Prostate gland (tissue), 2 donors: ENCODE measurements around the gene BRCA1.
"Not testable (repeated sequence)": the region's sequence is repeated elsewhere in the genome, so short reads cannot be mapped to it uniquely, and the experiment has no call there.

ENCODE experiments used
- CTCF ChIP-seq, 4 experiments: fragments of 200-600 bp in 2 of 4; fragments of 450-650 bp in 2 of 4; sonication (generic) in 2 of 4; IDR thresholded peaks; 1 replicate in 3 of 4; 2 replicates in 1 of 4; pipeline ENCODE4 v1.5.1; 2016 to 2019; ENCODE audit warnings: antibody characterized with exemption in 4 of 4, mild to moderate bottlenecking in 2 of 4, moderate library complexity in 2 of 4
- POLR2A ChIP-seq: fragments of 450-650 bp; IDR thresholded peaks from one replicate; pipeline ENCODE4 v1.6.1; 2016; ENCODE audit warnings: antibody characterized with exemption, mild to moderate bottlenecking

- not testable (repeated sequence) for TF ChIP-seq CTCF (IDR thresholded peaks at IDR 0.05); POLR2A
Observed at GRCh38 chr17:43153197-43153835, 28.2 kb upstream of the BRCA1 start.
